Activated T-helper 9 cell treated with anti-CD3 and anti-CD28 coated beads, Interleukin-2, amount 50 U/mL, for 16 hours (primary cell): ENCODE results near the gene POLR2L.

Experiments used
- DNase-seq: peaks from one replicate; pipeline ENCODE4 v3.0.0-alpha.2; 2020; ENCODE audit warnings: low read depth

Gene POLR2L

DNA sequence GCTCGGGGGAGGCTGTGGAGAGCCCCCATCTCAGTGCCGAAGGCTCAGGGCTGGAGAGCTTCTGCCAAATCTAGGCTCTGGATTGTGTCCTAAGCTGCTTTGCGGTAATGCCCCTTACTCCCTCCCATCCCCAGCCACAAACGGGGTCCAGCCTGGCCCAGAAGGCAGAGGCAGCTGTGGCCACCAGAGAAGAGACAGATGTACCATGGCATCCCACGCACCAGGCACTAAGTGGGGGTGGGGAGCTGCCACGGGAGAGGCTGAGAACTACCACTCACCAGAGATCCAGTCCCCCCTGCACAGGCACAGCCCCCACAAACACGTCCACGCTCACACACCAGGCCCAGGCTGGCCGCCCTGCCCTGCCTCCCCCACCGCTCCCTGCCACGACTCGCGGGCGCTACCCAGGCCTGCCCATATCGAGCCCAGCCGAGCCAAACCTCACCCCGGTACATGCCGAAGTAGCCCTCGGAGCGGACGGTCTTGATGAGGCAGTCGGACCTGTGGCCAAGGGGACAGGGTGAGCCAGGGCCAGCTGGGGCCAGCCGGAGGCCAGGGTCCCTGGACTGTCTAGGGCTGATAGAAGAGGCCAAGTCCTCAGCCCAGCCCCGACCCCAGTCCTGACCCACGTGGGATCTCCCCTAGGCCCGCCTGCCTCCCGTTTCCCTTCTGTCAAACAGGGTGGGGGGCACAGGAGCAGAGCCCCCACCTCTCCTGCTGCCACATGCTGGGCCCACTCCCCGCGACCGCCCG lies 48.1 kb downstream of the POLR2L start:
- no peak for DNase-seq

DNA sequence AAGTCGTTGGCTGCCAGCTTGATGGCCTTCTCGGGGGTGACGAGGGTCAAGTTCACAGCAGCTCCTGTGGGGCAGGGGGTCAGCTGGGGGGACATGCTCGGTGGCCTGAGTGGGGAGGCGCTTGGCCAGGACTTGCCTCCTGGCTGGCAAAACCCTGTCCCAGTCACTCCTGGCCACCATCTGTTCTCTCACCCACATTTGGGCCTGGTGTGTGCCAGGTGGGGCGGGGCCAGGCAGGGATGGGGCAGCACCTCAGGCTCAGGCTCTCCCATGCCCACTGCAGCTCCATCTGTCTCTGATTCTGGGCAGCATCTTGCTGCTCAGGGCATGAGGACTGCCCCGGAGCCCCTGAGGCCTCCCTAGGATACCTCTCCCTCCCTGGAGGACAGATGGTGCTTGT lies 48.8 kb downstream of the POLR2L start:
- DNase-seq = no peak

DNA sequence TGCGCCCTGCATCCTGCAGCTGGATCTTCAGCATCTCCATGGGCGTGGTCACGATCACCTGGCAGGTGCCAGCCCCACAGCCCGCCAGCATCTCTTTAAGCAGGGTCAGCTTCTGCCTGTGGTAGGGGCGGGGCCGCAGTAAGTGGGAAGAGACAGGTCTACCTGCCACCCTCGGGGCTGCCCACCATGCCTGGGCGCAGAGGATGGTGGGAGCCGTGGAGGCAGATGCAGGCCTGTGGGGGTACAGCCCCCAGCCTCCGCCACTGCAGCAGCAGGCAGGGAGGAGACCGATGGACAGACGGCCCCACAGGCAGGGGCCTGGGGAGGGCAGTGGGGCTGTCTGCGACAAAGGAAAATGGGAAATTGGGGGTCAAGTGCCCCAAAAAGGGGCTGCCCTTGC lies 49.5 kb downstream of the POLR2L start:
- no peak for DNase-seq

DNA sequence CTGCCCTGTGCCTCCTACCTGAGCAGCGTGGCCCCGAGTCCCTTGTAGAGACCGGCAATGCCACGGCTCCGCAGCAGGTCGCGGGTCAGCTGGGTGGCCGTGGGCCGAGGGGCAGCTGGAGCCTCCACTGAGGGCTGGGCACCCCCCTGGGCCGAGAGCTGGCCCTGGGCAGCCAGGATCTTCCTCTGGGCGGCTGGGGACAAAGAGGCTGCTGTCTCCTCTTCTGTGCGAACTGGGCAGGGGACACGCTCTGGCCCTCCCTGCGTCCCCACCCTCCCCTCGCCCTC lies 49.9 kb downstream of the POLR2L start:
- DNase-seq = no peak

- DNase-seq = no peak
Observed at GRCh38 chr11:791658-792534, 50.4 kb downstream of the POLR2L start.

DNA sequence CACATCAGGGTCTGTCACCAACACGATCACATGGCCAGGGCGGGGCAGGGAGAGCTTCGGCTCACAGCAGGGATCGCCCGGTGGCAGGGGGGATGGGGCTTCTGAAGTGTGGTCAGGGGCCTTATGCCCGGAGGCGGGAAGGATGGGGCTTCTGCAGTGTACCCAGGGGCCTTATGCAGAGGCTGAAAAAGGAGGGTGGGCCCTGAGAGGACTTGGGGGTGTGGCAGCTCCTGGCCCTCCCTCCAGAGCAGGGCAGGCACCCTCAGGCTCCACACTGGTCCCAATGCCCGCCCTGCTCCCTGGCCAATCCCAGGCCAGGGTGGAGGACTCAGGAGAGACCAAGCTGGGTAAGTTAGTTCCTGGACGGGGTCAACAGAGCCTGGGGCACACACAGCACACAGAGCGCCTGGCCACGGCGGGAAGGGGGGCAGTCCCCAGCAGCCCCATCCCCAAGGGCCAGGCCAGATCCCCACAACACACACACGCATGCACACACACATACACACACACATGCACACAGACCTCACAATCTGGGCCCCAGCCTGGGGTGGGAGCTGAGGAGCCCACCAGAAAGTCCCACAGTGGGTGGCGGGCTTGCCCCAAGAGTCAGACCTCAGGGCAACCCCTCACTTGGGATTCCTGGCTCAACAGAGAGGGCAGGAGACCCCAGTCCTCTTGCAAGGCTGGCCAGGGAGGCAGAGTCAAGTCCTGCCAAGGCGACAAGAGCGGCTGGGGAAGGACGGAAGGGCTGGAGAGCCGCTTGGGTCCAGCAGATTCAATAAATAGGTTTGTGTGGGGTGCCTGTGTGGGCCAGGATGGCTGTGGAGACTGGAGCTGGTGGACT lies 51.4 kb downstream of the POLR2L start:
- no peak for DNase-seq

- DNase-seq = no peak
Observed at GRCh38 chr11:789943-790342, 52.4 kb downstream of the POLR2L start, which contains the start of gene CEND1. CEND1 (minus strand) TSS chr11:790090; CDS start chr11:788576, 1,514 bp downstream.
